WERI-Rb-1 (cell line): ENCODE data around the gene ASCC3.
"Not testable (repeated sequence)": the region's sequence is repeated elsewhere in the genome, so short reads cannot be mapped to it uniquely, and the experiment has no call there.

Experiments used
- DNase-seq: peaks from one replicate; pipeline ENCODE4 v3.0.0-alpha.2; 2020
- H3K27ac ChIP-seq: fragments of 250-450 bp; sonication (Bioruptor Pico); 2 replicates; pipeline ENCODE4 v1.5.1; 2020; ENCODE audit warnings: mild to moderate bottlenecking, moderate library complexity
- H3K27me3 ChIP-seq: fragments of 250-450 bp; sonication (Bioruptor Pico); 2 replicates; pipeline ENCODE4 v1.5.1; 2021; ENCODE audit warnings: mild to moderate bottlenecking, low read depth, moderate library complexity; ENCODE audit not compliant: insufficient read depth, severe bottlenecking
- H3K36me3 ChIP-seq: fragments of 250-450 bp; sonication (Bioruptor Pico); 2 replicates; pipeline ENCODE4 v1.5.1; 2020; ENCODE audit warnings: mild to moderate bottlenecking, moderate library complexity
- H3K4me3 ChIP-seq: 2 replicates; pipeline ENCODE4 v1.5.1; 2011; ENCODE audit warnings: low read depth, mild to moderate bottlenecking, control low read depth, low read length
- H3K9me3 ChIP-seq: fragments of 250-450 bp; sonication (Bioruptor Pico); 2 replicates; pipeline ENCODE4 v1.5.1; 2021; ENCODE audit warnings: mild to moderate bottlenecking, moderate library complexity; ENCODE audit not compliant: severe bottlenecking
- CTCF ChIP-seq: IDR thresholded peaks from 2 replicates; pipeline ENCODE4 v1.5.1; 2011; ENCODE audit warnings: low read depth, mild to moderate bottlenecking, control low read depth, inconsistent platforms, low read length

ASCC3 gene

GRCh38 chr6:100838011-100838410 lies 43.1 kb downstream of the ASCC3 start:
- Histone ChIP-seq H3K36me3 (peaks cover 6% of the 10 kb centered on the region; the same call in 1 of the 2 replicates), H3K27ac (no peak overlapping the region), H3K27me3 (no peaks in the 10 kb centered on the region), H3K4me3 (no peak overlapping the region), H3K9me3 (no peaks in the 10 kb centered on the region)
- no peak for DNase-seq
- no peak for TF ChIP-seq CTCF

GRCh38 chr6:100833972-100834574 lies 47.1 kb downstream of the ASCC3 start:
- no peak for TF ChIP-seq CTCF
- H3K4me3 ChIP-seq = no peak overlapping the region

GRCh38 chr6:100829077-100829595 lies 52.0 kb downstream of the ASCC3 start:
- H3K27ac ChIP-seq, H3K27me3 ChIP-seq, H3K36me3 ChIP-seq, H3K9me3 ChIP-seq, DNase-seq, H3K4me3 ChIP-seq: not testable (repeated sequence)

More at GRCh38 chr6:100833972-100834574, 47.1 kb downstream of the ASCC3 start:
- no peak for DNase-seq
- H3K27me3 ChIP-seq = no peaks in the 10 kb centered on the region
- no peaks in the 10 kb centered on the region for H3K9me3 ChIP-seq
- H3K36me3 ChIP-seq = peaks cover 3% of the 10 kb centered on the region; the same call in 1 of the 2 replicates
- no peak overlapping the region for H3K27ac ChIP-seq

- Histone ChIP-seq H3K27me3 (no peaks in the 10 kb centered on the region), H3K36me3 (no peaks in the 10 kb centered on the region), H3K9me3 (no peaks in the 10 kb centered on the region), H3K27ac (no peak overlapping the region), H3K4me3 (no peak overlapping the region)
- TF ChIP-seq CTCF = no peak
- no peak for DNase-seq
Measured at GRCh38 chr6:100823041-100823440, 58.1 kb downstream of the ASCC3 start.

GRCh38 chr6:100818066-100818465 lies 63.1 kb downstream of the ASCC3 start:
- TF ChIP-seq CTCF = no peak
- no peak for DNase-seq
- no peaks in the 10 kb centered on the region for H3K9me3 ChIP-seq
- H3K4me3 ChIP-seq = no peak overlapping the region
- H3K27ac ChIP-seq = no peak overlapping the region
- no peaks in the 10 kb centered on the region for H3K36me3 ChIP-seq
- H3K27me3 ChIP-seq = no peaks in the 10 kb centered on the region

- no peak overlapping the region for H3K27ac ChIP-seq
- no peak overlapping the region for H3K4me3 ChIP-seq
- no peak for TF ChIP-seq CTCF
- DNase-seq = no peak
- H3K36me3 ChIP-seq = peaks cover 10% of the 10 kb centered on the region
- H3K27me3 ChIP-seq = no peaks in the 10 kb centered on the region
- H3K9me3 ChIP-seq = no peaks in the 10 kb centered on the region
Measured at GRCh38 chr6:100810015-100810414, 71.1 kb downstream of the ASCC3 start.
